GM19452 (cell line): ENCODE data around the gene TRMT44.
A peak's percentile ranks its signal among the peaks of the same experiment; 100 is the strongest.

ENCODE experiments used
- ATAC-seq: cut with Tn5 transposase; IDR thresholded peaks from one replicate; pipeline ENCODE4 v1.9.1; 2021; ENCODE audit not compliant: unreplicated experiment

Gene TRMT44

GRCh38 chr4:8433136-8433535, 7.4 kb upstream of the TRMT44 start:
- no peak for ATAC-seq

GRCh38 chr4:8434251-8435073, 6.1 kb upstream of the TRMT44 start:
- ATAC-seq = no peak

GRCh38 chr4:8435656-8436121, 4.9 kb upstream of the TRMT44 start:
- ATAC-seq = peak; percentile 50

GRCh38 chr4:8437281-8437680, 3.3 kb upstream of the TRMT44 start:
- ATAC-seq = no peak

GRCh38 chr4:8438743-8439142, 1.8 kb upstream of the TRMT44 start:
- no peak for ATAC-seq

- ATAC-seq = no peak
These were observed 1.4 kb upstream of the TRMT44 start for GRCh38 chr4:8439168-8439567.

GRCh38 chr4:8439914-8440491, 574 bp upstream of the TRMT44 start:
- peak; percentile 25 for ATAC-seq

- no peak for ATAC-seq
These were observed 1.0 kb downstream of the TRMT44 start for GRCh38 chr4:8441499-8442091.

GRCh38 chr4:8442596-8443358, 2.2 kb downstream of the TRMT44 start:
- no peak for ATAC-seq

- no peak for ATAC-seq
These were observed 3.2 kb downstream of the TRMT44 start for GRCh38 chr4:8443801-8444200.

GRCh38 chr4:8446122-8446521, 5.5 kb downstream of the TRMT44 start:
- no peak for ATAC-seq

GRCh38 chr4:8451440-8452182, 11.0 kb downstream of the TRMT44 start:
- ATAC-seq = no peak

GRCh38 chr4:8453957-8454356, 13.4 kb downstream of the TRMT44 start:
- ATAC-seq = no peak

- no peak for ATAC-seq
These were observed 17.2 kb downstream of the TRMT44 start for GRCh38 chr4:8457646-8458252.

GRCh38 chr4:8459867-8460445, 19.4 kb downstream of the TRMT44 start:
- ATAC-seq = no peak

GRCh38 chr4:8461086-8461485, 20.5 kb downstream of the TRMT44 start:
- ATAC-seq = no peak

GRCh38 chr4:8461616-8462015, 21.0 kb downstream of the TRMT44 start:
- no peak for ATAC-seq

GRCh38 chr4:8463811-8464210, 23.2 kb downstream of the TRMT44 start:
- ATAC-seq = no peak

GRCh38 chr4:8464381-8464780, 23.8 kb downstream of the TRMT44 start:
- no peak for ATAC-seq
